HEK293 (cell line): ENCODE measurements around the gene DGCR8.

Experiments used
- CTCF ChIP-seq: fragments of 450-650 bp; formaldehyde crosslinking; IDR thresholded peaks from 2 replicates; pipeline ENCODE4 v1.5.1; 2016; ENCODE audit warnings: missing biosample characterization, missing genetic modification characterization
- HOXD13 ChIP-seq: sonication (generic); formaldehyde crosslinking; IDR thresholded peaks from 2 replicates; pipeline ENCODE4 v1.8.0; 2022; ENCODE audit warnings: missing genetic modification reagents, borderline replicate concordance
- PATZ1 ChIP-seq: fragments of 450-650 bp; formaldehyde crosslinking; IDR thresholded peaks from 2 replicates; pipeline ENCODE4 v1.5.1; 2016; ENCODE audit warnings: missing biosample characterization, missing genetic modification characterization
- PRDM1 ChIP-seq: fragments of 450-650 bp; formaldehyde crosslinking; IDR thresholded peaks from 2 replicates; pipeline ENCODE4; 2016; ENCODE audit warnings: missing biosample characterization, missing genetic modification characterization
- TRIM28 ChIP-seq: IDR thresholded peaks from 2 replicates; pipeline ENCODE4 v1.6.1; 2011; ENCODE audit warnings: low read length, control low read depth, borderline replicate concordance
- ZBTB20 ChIP-seq: fragments of 450-650 bp; formaldehyde crosslinking; IDR thresholded peaks from 2 replicates; pipeline ENCODE4 v1.5.1; 2016; ENCODE audit warnings: missing biosample characterization, missing genetic modification characterization
- ZNF350 ChIP-seq: fragments of 450-650 bp; formaldehyde crosslinking; IDR thresholded peaks from 2 replicates; pipeline ENCODE4 v1.5.0; 2017; ENCODE audit warnings: missing biosample characterization, mild to moderate bottlenecking, missing genetic modification characterization
- ZNF501 ChIP-seq: fragments of 450-650 bp; formaldehyde crosslinking; IDR thresholded peaks from 2 replicates; pipeline ENCODE4 v1.5.1; 2016; ENCODE audit warnings: missing biosample characterization, missing genetic modification characterization

- no peak for TF ChIP-seq CTCF
- no peak for TF ChIP-seq TRIM28
- no peak for TF ChIP-seq ZNF350 (tag by site-specific recombination)
- TF ChIP-seq ZBTB20, result no peak
- no peak for TF ChIP-seq HOXD13 (CRISPR knock-in tag)
- TF ChIP-seq PRDM1 (tag by site-specific recombination), result no peak
- no peak for TF ChIP-seq ZNF501
- no peak for TF ChIP-seq PATZ1 (tag by site-specific recombination)
These were observed 8.2 kb downstream of the DGCR8 start for GRCh38 chr22:20088263-20088648.
